ENCODE measurements around the gene SPINK7. TPM values are rescaled to one million over a fixed set of nuclear protein-coding genes. Genes with fewer than 3 reads are reported as not detected.

The SPINK7 gene
- total RNA-seq, 3 donors from 2014 or later: not detected

GRCh38 chr5:148335259-148335658 is 23.0 kb downstream of the SPINK7 start, which contains the start of gene SPINK9:
SPINK9 (plus strand) TSS chr5:148335559; CDS start chr5:148335614, 55 bp downstream.
- TF ChIP-seq POLR2A (IDR thresholded peaks at IDR 0.05) (no peak), POLR2AphosphoS5 (IDR thresholded peaks at IDR 0.05) (no peak)
- TF ChIP-seq, protein P1, sequence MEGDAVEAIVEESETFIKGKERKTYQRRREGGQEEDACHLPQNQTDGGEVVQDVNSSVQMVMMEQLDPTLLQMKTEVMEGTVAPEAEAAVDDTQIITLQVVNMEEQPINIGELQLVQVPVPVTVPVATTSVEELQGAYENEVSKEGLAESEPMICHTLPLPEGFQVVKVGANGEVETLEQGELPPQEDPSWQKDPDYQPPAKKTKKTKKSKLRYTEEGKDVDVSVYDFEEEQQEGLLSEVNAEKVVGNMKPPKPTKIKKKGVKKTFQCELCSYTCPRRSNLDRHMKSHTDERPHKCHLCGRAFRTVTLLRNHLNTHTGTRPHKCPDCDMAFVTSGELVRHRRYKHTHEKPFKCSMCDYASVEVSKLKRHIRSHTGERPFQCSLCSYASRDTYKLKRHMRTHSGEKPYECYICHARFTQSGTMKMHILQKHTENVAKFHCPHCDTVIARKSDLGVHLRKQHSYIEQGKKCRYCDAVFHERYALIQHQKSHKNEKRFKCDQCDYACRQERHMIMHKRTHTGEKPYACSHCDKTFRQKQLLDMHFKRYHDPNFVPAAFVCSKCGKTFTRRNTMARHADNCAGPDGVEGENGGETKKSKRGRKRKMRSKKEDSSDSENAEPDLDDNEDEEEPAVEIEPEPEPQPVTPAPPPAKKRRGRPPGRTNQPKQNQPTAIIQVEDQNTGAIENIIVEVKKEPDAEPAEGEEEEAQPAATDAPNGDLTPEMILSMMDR (IDR thresholded peaks at IDR 0.05): no peak
- no peaks in the 10 kb centered on the region for H3K9me3 ChIP-seq
- no peak within 1 kb of the TSS for H3K4me3 ChIP-seq
- intact Hi-C loops (cut with DNase I; ENCODE audit: low total_unique reads): no loop called here
- H3K27ac ChIP-seq: no peak within 1 kb of the TSS
- H3K4me1 ChIP-seq: no peaks in the 10 kb centered on the region
- peaks cover 3% of the 10 kb centered on the region for H3K36me3 ChIP-seq
- no peaks in the 10 kb centered on the region for H3K27me3 ChIP-seq
- DNase-seq (ENCODE audit: low spot score in 2 of 2): no peak

- DNase-seq (ENCODE audit: low spot score in 2 of 2): no peak
- no peaks in the 10 kb centered on the region for H3K27me3 ChIP-seq
- H3K36me3 ChIP-seq: peaks cover 3% of the 10 kb centered on the region
- H3K9me3 ChIP-seq: no peaks in the 10 kb centered on the region
- no peak overlapping the region for H3K4me3 ChIP-seq
- H3K4me1 ChIP-seq: no peaks in the 10 kb centered on the region
- intact Hi-C loops (cut with DNase I; ENCODE audit: low total_unique reads): no loop called here
- no peak overlapping the region for H3K27ac ChIP-seq
- TF ChIP-seq, protein P1 (IDR thresholded peaks at IDR 0.05): no peak
- TF ChIP-seq POLR2A (IDR thresholded peaks at IDR 0.05) (no peak), POLR2AphosphoS5 (IDR thresholded peaks at IDR 0.05) (no peak)
Measured at GRCh38 chr5:148336704-148337435, 24.6 kb downstream of the SPINK7 start.

DNA sequence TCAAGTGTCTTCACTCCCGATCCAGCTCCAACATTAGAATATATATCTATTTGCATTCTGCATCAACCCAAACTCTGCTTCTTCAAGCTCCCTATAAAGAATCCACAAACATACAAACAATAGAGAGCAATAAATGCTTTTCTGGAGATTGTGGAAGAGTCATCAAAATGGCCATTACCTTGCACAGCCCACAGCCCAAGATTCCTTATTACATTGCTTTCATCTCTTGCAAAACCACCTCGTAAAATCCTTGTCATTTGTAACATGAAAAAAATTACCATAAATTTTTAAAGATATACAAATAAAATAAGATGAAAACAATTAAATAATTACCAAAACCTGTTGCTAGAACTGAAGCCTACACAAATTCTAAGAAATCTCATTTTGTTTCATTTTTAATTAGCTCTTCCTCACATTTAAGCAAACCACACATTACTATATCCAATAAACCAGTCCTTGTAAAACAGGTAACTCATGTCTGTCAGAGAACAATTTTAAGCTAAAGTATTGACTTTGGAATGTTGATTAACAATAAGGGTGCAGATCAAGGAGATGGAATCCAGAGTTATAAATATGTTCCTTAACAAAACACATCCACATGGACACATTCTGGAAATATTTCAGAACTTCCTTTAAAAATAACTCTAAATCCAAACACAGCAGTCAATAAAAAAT is 30.3 kb downstream of the SPINK7 start:
- TF ChIP-seq POLR2AphosphoS5 (IDR thresholded peaks at IDR 0.05): no peak
- no peak for TF ChIP-seq POLR2A (IDR thresholded peaks at IDR 0.05)
- TF ChIP-seq, protein P1 (IDR thresholded peaks at IDR 0.05): no peak
- DNase-seq (ENCODE audit: low spot score in 2 of 2): no peak
- no peaks in the 10 kb centered on the region for H3K27me3 ChIP-seq
- H3K9me3 ChIP-seq: no peaks in the 10 kb centered on the region
- no peaks in the 10 kb centered on the region for H3K4me1 ChIP-seq
- intact Hi-C loops (cut with DNase I; ENCODE audit: low total_unique reads): no loop called here
- H3K4me3 ChIP-seq: no peak overlapping the region
- H3K36me3 ChIP-seq: peaks cover 3% of the 10 kb centered on the region
- no peak overlapping the region for H3K27ac ChIP-seq

DNA sequence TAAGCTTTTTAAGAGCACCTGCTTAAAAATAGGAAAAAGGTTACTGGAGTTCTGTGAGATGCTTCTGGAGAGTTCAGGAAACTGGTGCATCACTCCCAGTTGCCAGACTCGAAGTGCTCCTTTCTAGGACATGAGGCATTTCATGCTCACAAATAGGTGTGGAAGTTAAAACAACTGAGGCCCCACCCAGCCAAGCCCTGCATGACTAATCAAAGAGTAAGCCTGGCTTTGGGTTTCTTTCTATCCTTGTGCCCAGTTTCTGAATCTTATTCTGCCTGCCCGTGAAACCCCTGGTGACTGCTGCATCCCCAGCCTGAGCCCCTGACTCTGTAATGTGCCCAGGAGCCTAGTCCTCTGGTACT is 30.8 kb downstream of the SPINK7 start:
- Histone ChIP-seq H3K27me3 (no peaks in the 10 kb centered on the region), H3K27ac (no peak overlapping the region), H3K4me3 (no peak overlapping the region), H3K4me1 (no peaks in the 10 kb centered on the region), H3K9me3 (no peaks in the 10 kb centered on the region), H3K36me3 (peaks cover 3% of the 10 kb centered on the region)
- DNase-seq (ENCODE audit: low spot score in 2 of 2): no peak
- no peak for TF ChIP-seq POLR2A (IDR thresholded peaks at IDR 0.05)
- TF ChIP-seq, protein P1 (IDR thresholded peaks at IDR 0.05): no peak
- TF ChIP-seq POLR2AphosphoS5 (IDR thresholded peaks at IDR 0.05): no peak
- intact Hi-C loops (cut with DNase I; ENCODE audit: low total_unique reads): no loop called here
